ENCODE data around the gene MAP2K5. TPM values are rescaled to one million over a fixed set of nuclear protein-coding genes. Genes with fewer than 3 reads are reported as not detected.

MAP2K5 gene
- total and polyA plus RNA-seq, 10 of the 15 experiments (the other 5 are each of a cell fraction or from before 2014, with no cell fraction given): 1.3 to 19.4 (median 9.6) TPM

- no peak for ATAC-seq
- POLR2A ChIA-PET: interaction anchor here (0.5 kb wide), 1 partner anchor 27 kb away, joined by 4 read pairs; no protein-coding TSS in a partner anchor
- WGBS (ENCODE audit: insufficient coverage, insufficient replicate concordance, low lambda C conversion rate, missing lambda C conversion rate): 68% methylated on average over 71 of the region's 77 CpGs
- no peak for DNase-seq (ENCODE audit: low read depth, low spot score)
- H3K4me1 ChIP-seq (ENCODE audit: control insufficient read depth, insufficient read depth, low read length): no peaks in the 10 kb centered on the region
- in situ Hi-C loops (cut with MboI): no loop called here
- no peak overlapping the region for H2AFZ ChIP-seq (ENCODE audit: control insufficient read depth, low read depth, low read length)
- BruUV-seq (replicated peaks): no TSS peak
- peaks cover 7% of the 10 kb centered on the region; the same call in 1 of the 3 replicates for H3K9me3 ChIP-seq (replicated peaks; ENCODE audit: control insufficient read depth, insufficient read depth, low read length)
- no peaks in the 10 kb centered on the region for H3K79me2 ChIP-seq (ENCODE audit: control insufficient read depth, insufficient read depth, low read length)
- H3K4me3 ChIP-seq: no peak overlapping the region
- RAD21 ChIA-PET (ENCODE audit: unreplicated experiment): no interaction called here
- intact Hi-C loops (cut with micrococcal nuclease; ENCODE audit: unreplicated experiment): no loop called here
- no peak overlapping the region for H3K9ac ChIP-seq (ENCODE audit: control insufficient read depth, insufficient read depth, low read length)
- H3K27ac ChIP-seq (ENCODE audit: control insufficient read depth, insufficient read depth): no peak overlapping the region
- H3K4me2 ChIP-seq (ENCODE audit: control insufficient read depth, insufficient read depth): no peak overlapping the region
- no peaks in the 10 kb centered on the region for H3K36me3 ChIP-seq (ENCODE audit: control insufficient read depth in 2 of 2, insufficient read depth in 2 of 2, low read length in 1 of 2)
- H3K27me3 ChIP-seq (replicated peaks in 1 of 2; ENCODE audit: control insufficient read depth in 2 of 2, insufficient read depth in 2 of 2, low read length in 1 of 2): peaks cover 29 to 39% of the 10 kb centered on the region in 2 experiments
- H4K20me1 ChIP-seq (ENCODE audit: control insufficient read depth, insufficient read depth): no peaks in the 10 kb centered on the region
- no peak for FAIRE-seq
- SMC1A ChIA-PET (ENCODE audit: uncharacterized antibody, unreplicated experiment): no interaction called here
- TF ChIP-seq RAD51 (IDR thresholded peaks at IDR 0.05) (no peak), YY1 (IDR thresholded peaks at IDR 0.05; ENCODE audit: low read depth, low read length) (0 out of 2 replicates have a peak, but pooled peaks have one; percentile 10)
- CTCF ChIA-PET: interaction anchor here (0.7 kb wide), 1 partner anchor 9 kb away, joined by 4 read pairs; no protein-coding TSS in a partner anchor
Measured at GRCh38 chr15:67825881-67826716, 283.6 kb downstream of the MAP2K5 start.

- POLR2A ChIA-PET: no interaction called here
- intact Hi-C loops (cut with micrococcal nuclease; ENCODE audit: unreplicated experiment): no loop called here
- BruUV-seq (replicated peaks): no TSS peak
- TF ChIP-seq RAD51 (IDR thresholded peaks at IDR 0.05): no peak
- TF ChIP-seq USF2 (IDR thresholded peaks at IDR 0.05; ENCODE audit: borderline replicate concordance, low read depth, low read length): no peak
- no peak for TF ChIP-seq KAT2A (conservative IDR thresholded peaks at IDR 0.05; ENCODE audit: control insufficient read depth, low read depth, low read length)
- no peak for TF ChIP-seq ZSCAN29 (IDR thresholded peaks at IDR 0.05)
- TF ChIP-seq ZNF24 (IDR thresholded peaks at IDR 0.05): no peak
- no peak for TF ChIP-seq HDGF (IDR thresholded peaks at IDR 0.05)
- TF ChIP-seq POLR2AphosphoS2 (IDR thresholded peaks at IDR 0.05; ENCODE audit: low read depth, low read length): no peak
- no peak for TF ChIP-seq JUND (IDR thresholded peaks at IDR 0.05; ENCODE audit: low read depth, low read length)
- no peak for TF ChIP-seq NBN (IDR thresholded peaks at IDR 0.05)
- RAD21 ChIA-PET (ENCODE audit: unreplicated experiment): no interaction called here
- no peak for DNase-seq (ENCODE audit: low read depth, low spot score)
- ATAC-seq: no peak
- H3K36me3 ChIP-seq (ENCODE audit: control insufficient read depth in 2 of 2, insufficient read depth in 2 of 2, low read length in 1 of 2): no peaks in the 10 kb centered on the region
- FAIRE-seq: no peak
- H3K27me3 ChIP-seq (replicated peaks in 1 of 2; ENCODE audit: control insufficient read depth in 2 of 2, insufficient read depth in 2 of 2, low read length in 1 of 2): peaks cover 26 to 35% of the 10 kb centered on the region in 2 experiments
- WGBS (ENCODE audit: insufficient coverage, insufficient replicate concordance, low lambda C conversion rate, missing lambda C conversion rate): 65% methylated on average over 59 of the region's 88 CpGs
- in situ Hi-C loops (cut with MboI): no loop called here
- H3K27ac ChIP-seq (ENCODE audit: control insufficient read depth, insufficient read depth): no peak overlapping the region
- H3K9me3 ChIP-seq (replicated peaks; ENCODE audit: control insufficient read depth, insufficient read depth, low read length): peaks cover 7% of the 10 kb centered on the region; the same call in 1 of the 3 replicates
- H3K4me1 ChIP-seq (ENCODE audit: control insufficient read depth, insufficient read depth, low read length): no peaks in the 10 kb centered on the region
- CTCF ChIA-PET: no interaction called here
- H4K20me1 ChIP-seq (ENCODE audit: control insufficient read depth, insufficient read depth): no peaks in the 10 kb centered on the region
- H3K79me2 ChIP-seq (ENCODE audit: control insufficient read depth, insufficient read depth, low read length): no peaks in the 10 kb centered on the region
- no peak overlapping the region for H3K9ac ChIP-seq (ENCODE audit: control insufficient read depth, insufficient read depth, low read length)
- H2AFZ ChIP-seq (ENCODE audit: control insufficient read depth, low read depth, low read length): no peak overlapping the region
- SMC1A ChIA-PET (ENCODE audit: uncharacterized antibody, unreplicated experiment): no interaction called here
- no peak overlapping the region for H3K4me3 ChIP-seq
- H3K4me2 ChIP-seq (ENCODE audit: control insufficient read depth, insufficient read depth): no peak overlapping the region
Measured at GRCh38 chr15:67826717-67827561, 284.4 kb downstream of the MAP2K5 start.

Data from GM12878 (cell line).